PC-3 (cell line): ENCODE measurements around the gene ZAP70. TPM values are rescaled to one million over a fixed set of nuclear protein-coding genes. Genes with fewer than 3 reads are reported as not detected.

Source experiments
- ATAC-seq: fragments of 200-7000 bp; cut with Tn5 transposase; 2 replicates; pipeline ENCODE4 v1.9.1; 2020; ENCODE audit warnings: mild to moderate bottlenecking, moderate library complexity
- BruUV-seq: library from RNA; stranded (reverse); fragments of 400-500 nt; replicated peaks from 2 replicates; lab custom pipeline; 2021; lab: Mats Ljungman, UMichigan
- CTCF ChIA-PET: fragments of 300-600 bp; sonication (Branson Sonifier 250); formaldehyde crosslinking; loops from one replicate; lab custom pipeline; 2022; ENCODE audit warnings: antibody characterized with exemption; lab: Charles Lee
- POLR2A ChIA-PET: fragments of 300-600 bp; sonication (Branson Sonifier 250); formaldehyde crosslinking; loops from one replicate; lab custom pipeline; 2022; ENCODE audit warnings: antibody characterized with exemption; ENCODE audit not compliant: unreplicated experiment; lab: Charles Lee
- DNase-seq: peaks from one replicate; pipeline ENCODE4 v3.0.0-alpha.2; 2015
- H2AFZ ChIP-seq: fragments of 300-600 bp; sonication (generic); 2 replicates; pipeline ENCODE4 v1.6.0; 2016; ENCODE audit warnings: antibody characterized with exemption, low read length
- H3F3A ChIP-seq: fragments of 300-600 bp; sonication (generic); one replicate; pipeline ENCODE4 v1.6.0; 2017; ENCODE audit warnings: antibody characterized with exemption, low read length, control low read depth, mild to moderate bottlenecking; ENCODE audit not compliant: unreplicated experiment
- H3K27ac ChIP-seq: fragments of 300-600 bp; sonication (generic); 2 replicates; pipeline ENCODE4 v1.5.1; 2016; ENCODE audit warnings: mild to moderate bottlenecking, low read length
- H3K27me3 ChIP-seq: fragments of 300-600 bp; sonication (generic); 2 replicates; pipeline ENCODE4 v1.6.1; 2016; ENCODE audit warnings: low read length, mixed read lengths
- H3K36me3 ChIP-seq: fragments of 300-600 bp; sonication (generic); 2 replicates; pipeline ENCODE4 v1.6.1; 2016; ENCODE audit warnings: low read depth, mixed run types, low read length, mixed read lengths
- H3K4me1 ChIP-seq: fragments of 300-600 bp; sonication (generic); 2 replicates; pipeline ENCODE4 v1.5.1; 2016; ENCODE audit warnings: low read length; ENCODE audit not compliant: insufficient read depth
- H3K4me2 ChIP-seq: fragments of 300-600 bp; sonication (generic); 2 replicates; pipeline ENCODE4 v1.6.0; 2016; ENCODE audit warnings: low read length
- H3K4me3 ChIP-seq: fragments of 300-600 bp; sonication (generic); 2 replicates; pipeline ENCODE4 v1.5.1; 2016; ENCODE audit warnings: mild to moderate bottlenecking, low read length, mixed read lengths
- H3K79me2 ChIP-seq: fragments of 300-600 bp; sonication (generic); 2 replicates; pipeline ENCODE4 v1.6.1; 2017; ENCODE audit warnings: low read length, mixed read lengths
- H3K9ac ChIP-seq: fragments of 300-600 bp; sonication (generic); 2 replicates; pipeline ENCODE4 v1.6.0; 2016; ENCODE audit warnings: mild to moderate bottlenecking, low read length
- H3K9me2 ChIP-seq: fragments of 300-600 bp; sonication (generic); replicated peaks from 2 replicates; pipeline ENCODE4 v1.6.1; 2016; ENCODE audit warnings: mixed run types, low read length, mixed read lengths
- H3K9me3 ChIP-seq: fragments of 300-600 bp; sonication (generic); 2 replicates; pipeline ENCODE4 v1.6.1; 2016; ENCODE audit warnings: low read length, mixed read lengths
- H4K20me1 ChIP-seq: fragments of 300-600 bp; sonication (generic); 2 replicates; pipeline ENCODE4 v1.6.1; 2016; ENCODE audit warnings: low read length, mixed read lengths
- CTCF ChIP-seq: fragments of 300-600 bp; sonication (generic); conservative IDR thresholded peaks from 2 replicates; pipeline ENCODE4 v1.5.1; 2017; ENCODE audit warnings: antibody characterized with exemption, low read depth, mild to moderate bottlenecking, low read length
- EZH2 ChIP-seq: fragments of 300-600 bp; sonication (generic); IDR thresholded peaks from one replicate; pipeline ENCODE4 v1.6.1; 2017; ENCODE audit warnings: antibody characterized with exemption, mild to moderate bottlenecking, low read length; ENCODE audit not compliant: unreplicated experiment
- EZH2phosphoT487 ChIP-seq: fragments of 300-600 bp; sonication (generic); IDR thresholded peaks from 2 replicates; pipeline ENCODE4 v1.6.1; 2018; ENCODE audit warnings: mild to moderate bottlenecking, antibody characterized with exemption, low read length, borderline replicate concordance
- intact Hi-C: fragments of 100-400 bp; cut with micrococcal nuclease; formaldehyde crosslinking; loops from 2 replicates; pipeline ENCODE4 v1.9.0; 2023
- total RNA-seq: library from RNA; depleted of rRNA; stranded (reverse); fragments of >200 nt; gene quantifications from 2 replicates; pipeline ENCODE4 v1.2.3, GENCODE V29; 2014

Gene ZAP70
- total RNA-seq, 1 experiment from 2014 or later: not detected

GRCh38 chr2:97724946-97725688 lies 11.7 kb downstream of the ZAP70 start:
- intact Hi-C loops: no loop called here
- Histone ChIP-seq H3K9ac (no peak overlapping the region), H3F3A (no peaks in the 10 kb centered on the region), H3K9me2 (no peaks in the 10 kb centered on the region), H3K27ac (no peak overlapping the region), H4K20me1 (no peaks in the 10 kb centered on the region), H3K27me3 (no peaks in the 10 kb centered on the region), H3K36me3 (no peaks in the 10 kb centered on the region), H2AFZ (no peak overlapping the region), H3K4me2 (no peak overlapping the region), H3K79me2 (no peaks in the 10 kb centered on the region), H3K9me3 (no peaks in the 10 kb centered on the region), H3K4me3 (no peak overlapping the region), H3K4me1 (peaks cover 9% of the 10 kb centered on the region)
- DNase-seq (no peak), ATAC-seq (no peak)
- ChIA-PET POLR2A (no interaction called here), CTCF (no interaction called here)
- TF ChIP-seq CTCF: no peak
- TF ChIP-seq EZH2: no peak
- no TSS peak for BruUV-seq

GRCh38 chr2:97726261-97727064 lies 13.1 kb downstream of the ZAP70 start:
- Histone ChIP-seq H4K20me1 (no peaks in the 10 kb centered on the region), H3K27ac (no peak overlapping the region), H3K4me1 (peaks cover 9% of the 10 kb centered on the region), H3K9me2 (no peaks in the 10 kb centered on the region), H2AFZ (no peak overlapping the region), H3K9ac (no peak overlapping the region), H3K36me3 (no peaks in the 10 kb centered on the region), H3K27me3 (no peaks in the 10 kb centered on the region), H3K79me2 (no peaks in the 10 kb centered on the region), H3K4me2 (no peak overlapping the region), H3K9me3 (no peaks in the 10 kb centered on the region), H3K4me3 (no peak overlapping the region), H3F3A (no peaks in the 10 kb centered on the region)
- CTCF ChIA-PET: no interaction called here
- no peak for ATAC-seq
- BruUV-seq: no TSS peak
- intact Hi-C loops: no loop called here
- TF ChIP-seq EZH2phosphoT487: no peak
- no peak for TF ChIP-seq EZH2
- TF ChIP-seq CTCF: no peak
- DNase-seq: no peak
- POLR2A ChIA-PET: no interaction called here

GRCh38 chr2:97727296-97727695 lies 13.9 kb downstream of the ZAP70 start:
- intact Hi-C loops: no loop called here
- no peaks in the 10 kb centered on the region for H3K9me2 ChIP-seq
- no peak overlapping the region for H3K27ac ChIP-seq
- DNase-seq (no peak), ATAC-seq (no peak)
- no peaks in the 10 kb centered on the region for H3K79me2 ChIP-seq
- BruUV-seq: no TSS peak
- peaks cover 9% of the 10 kb centered on the region for H3K4me1 ChIP-seq
- CTCF ChIA-PET: no interaction called here
- no peak overlapping the region for H2AFZ ChIP-seq
- POLR2A ChIA-PET: no interaction called here
- no peaks in the 10 kb centered on the region for H4K20me1 ChIP-seq
- no peak overlapping the region for H3K4me3 ChIP-seq
- H3F3A ChIP-seq: no peaks in the 10 kb centered on the region
- H3K36me3 ChIP-seq: no peaks in the 10 kb centered on the region
- H3K4me2 ChIP-seq: no peak overlapping the region
- no peak overlapping the region for H3K9ac ChIP-seq
- H3K9me3 ChIP-seq: no peaks in the 10 kb centered on the region
- H3K27me3 ChIP-seq: no peaks in the 10 kb centered on the region
- TF ChIP-seq EZH2: no peak
- TF ChIP-seq CTCF: no peak
- TF ChIP-seq EZH2phosphoT487: no peak
